ENCODE results near the gene ALPL. TPM values are rescaled to one million over a fixed set of nuclear protein-coding genes. Genes with fewer than 3 reads are reported as not detected.

The ALPL gene
- total and polyA plus RNA-seq, 2 of the 4 experiments (the other 2 are of a cell fraction): 0.54 to 2.2 TPM

- POLR2A ChIA-PET (ENCODE audit: unreplicated experiment): no interaction called here
- Histone ChIP-seq H3K14ac (replicated peaks; ENCODE audit: low read depth, low read length) (no peak overlapping the region), H2AK9ac (replicated peaks; ENCODE audit: low read depth, low read length, poor library complexity) (no peak overlapping the region), H3K4me3 (ENCODE audit: insufficient read depth, low read depth, low read length) (no peak overlapping the region), H3K79me1 (ENCODE audit: low read depth in 1 of 2, low read length in 2 of 2) (no peaks in the 10 kb centered on the region), H3K27me3 (ENCODE audit: control insufficient read depth, insufficient read depth, low read length) (no peaks in the 10 kb centered on the region; the same call in 1 of the 2 replicates), H3K56ac (ENCODE audit: extremely low read depth, insufficient read depth, low read length) (no peak overlapping the region), H3K9me1 (ENCODE audit: insufficient read depth, low read length) (peaks cover 9% of the 10 kb centered on the region), H4K5ac (ENCODE audit: low read depth, low read length) (no peak overlapping the region), H3K4me1 (ENCODE audit: control insufficient read depth, insufficient read depth, low read length) (peaks cover 9% of the 10 kb centered on the region), H3K4me2 (ENCODE audit: low read depth, low read length) (no peak overlapping the region), H4K20me1 (ENCODE audit: insufficient read depth, low read length) (0 out of 2 replicates have a peak, but pooled peaks cover 3% of the 10 kb centered on the region), H4K8ac (ENCODE audit: low read depth in 2 of 2, low read length in 2 of 2) (no peak overlapping the region), H3K18ac (ENCODE audit: low read depth, low read length) (no peak overlapping the region), H3K27ac (ENCODE audit: insufficient read depth, low read length) (no peak overlapping the region), H2BK20ac (ENCODE audit: low read depth, low read length) (no peak overlapping the region), H2BK120ac (ENCODE audit: low read depth, low read length) (no peak overlapping the region), H2AK5ac (ENCODE audit: low read depth, low read length) (no peak overlapping the region), H4K91ac (ENCODE audit: insufficient read depth, low read depth, low read length) (no peak overlapping the region), H3K23ac (ENCODE audit: low read depth, low read length) (no peak overlapping the region), H3K36me3 (ENCODE audit: control insufficient read depth, insufficient read depth, low read length) (no peaks in the 10 kb centered on the region), H2BK5ac (ENCODE audit: low read depth, low read length, poor library complexity, severe bottlenecking) (no peak overlapping the region), H2AFZ (replicated peaks; ENCODE audit: low read length, poor library complexity) (no peak overlapping the region), H3K4ac (ENCODE audit: low read depth, low read length) (no peak overlapping the region), H2BK15ac (ENCODE audit: low read depth, low read length) (no peak overlapping the region), H3K9me3 (ENCODE audit: control insufficient read depth, insufficient read depth, low read length) (peaks cover 4% of the 10 kb centered on the region), H3K9ac (ENCODE audit: low read depth, low read length) (no peak overlapping the region)
- intact Hi-C loops (cut with micrococcal nuclease) (loop anchor here (10.0 kb wide), 1 partner anchor 308 kb away; no protein-coding TSS in a partner anchor), in situ Hi-C loops (cut with MboI; ENCODE audit: low sequenced_read_pairs) (loop anchor here (5.0 kb wide), 1 partner anchor 201 kb away; no protein-coding TSS in a partner anchor), dilution Hi-C loops (cut with HindIII; ENCODE audit: low sequenced_read_pairs, unreplicated experiment) (no loop called here)
- no peak for TF ChIP-seq CEBPB (IDR thresholded peaks at IDR 0.05; ENCODE audit: low read depth, low read length)
- TF ChIP-seq POLR2A (IDR thresholded peaks at IDR 0.05; ENCODE audit: low read depth, low read length): no peak
- no peak for TF ChIP-seq MAFK (IDR thresholded peaks at IDR 0.05; ENCODE audit: low read depth, low read length)
- TF ChIP-seq NFE2L2 (IDR thresholded peaks at IDR 0.05; ENCODE audit: low read depth, low read length): no peak
- no peak for TF ChIP-seq FOS (IDR thresholded peaks at IDR 0.05; ENCODE audit: low read depth, low read length)
- no peak for TF ChIP-seq MXI1 (IDR thresholded peaks at IDR 0.05; ENCODE audit: borderline replicate concordance, low read depth, low read length)
- TF ChIP-seq SMC3 (IDR thresholded peaks at IDR 0.05; ENCODE audit: low read depth, low read length): no peak
- TF ChIP-seq BHLHE40 (IDR thresholded peaks at IDR 0.05; ENCODE audit: low read depth, low read length): no peak
- no peak for TF ChIP-seq RCOR1 (IDR thresholded peaks at IDR 0.05; ENCODE audit: insufficient replicate concordance, low read length)
- TF ChIP-seq USF2 (IDR thresholded peaks at IDR 0.05; ENCODE audit: low read depth, low read length): no peak
- no peak for TF ChIP-seq RFX5 (IDR thresholded peaks at IDR 0.05; ENCODE audit: low read depth, low read length)
- no peak for TF ChIP-seq CHD1 (IDR thresholded peaks at IDR 0.05; ENCODE audit: low read depth, low read length)
- 90% methylated on average over 2 of the region's 13 CpGs; no CpG with 5 or more reads in 1 of the 2 experiments for WGBS, 2 experiments (ENCODE audit: extremely low coverage in 2 of 2, insufficient read length in 1 of 2)
- no TSS peak for BruUV-seq (replicated peaks)
- CTCF ChIA-PET: interaction anchor here (2.3 kb wide), 1 partner anchor 202 kb away, joined by 7 read pairs; no protein-coding TSS in a partner anchor
- DNase-seq: no peak
- ATAC-seq (ENCODE audit: low read depth): no peak
These were observed 63.6 kb downstream of the ALPL start for GRCh38 chr1:21572735-21573277.

All from IMR-90 (cell line).